Muscle layer of duodenum (tissue), 2 donors: ENCODE data around the gene GRIN2C.

Experiments used
- H3K27ac ChIP-seq: one replicate; pipeline ENCODE4 v1.7.0; 2013; ENCODE audit warnings: mild to moderate bottlenecking, low read length
- H3K27me3 ChIP-seq: one replicate; pipeline ENCODE4 v1.7.0; 2013; ENCODE audit warnings: low read depth, mild to moderate bottlenecking, control low read depth, low read length
- H3K36me3 ChIP-seq, 2 donors: one replicate each; pipeline ENCODE4 v1.7.0; 2013; ENCODE audit warnings: low read length in 2 of 2, control low read depth in 1 of 2, mild to moderate bottlenecking in 1 of 2; ENCODE audit not compliant: insufficient read depth in 2 of 2, control insufficient read depth in 1 of 2
- H3K4me1 ChIP-seq, 2 donors: one replicate each; pipeline ENCODE4 v1.7.0; 2013; ENCODE audit warnings: low read length in 2 of 2, mild to moderate bottlenecking in 2 of 2, control low read depth in 1 of 2, moderate library complexity in 1 of 2; ENCODE audit not compliant: insufficient read depth in 2 of 2, control insufficient read depth in 1 of 2
- H3K4me3 ChIP-seq, 2 donors: one replicate each; pipeline ENCODE4 v1.7.0; 2013; ENCODE audit warnings: low read length in 2 of 2, low read depth in 1 of 2, mild to moderate bottlenecking in 1 of 2
- H3K9me3 ChIP-seq, 2 donors: one replicate each; pipeline ENCODE4 v1.7.0; 2013; ENCODE audit warnings: low read length in 2 of 2, control low read depth in 1 of 2, mild to moderate bottlenecking in 1 of 2; ENCODE audit not compliant: control insufficient read depth in 1 of 2
- donor health status: healthy.

Gene GRIN2C

GRCh38 chr17:74893936-74894671 lies 34.4 kb upstream of the GRIN2C start:
- no peak overlapping the region for H3K27ac ChIP-seq
- H3K4me3 ChIP-seq, result peak overlapping the region in 1 of 2 donors; percentile 58
- H3K4me1 ChIP-seq, result peaks cover 0 to 13% of the 10 kb centered on the region in 2 donors
- H3K9me3 ChIP-seq, result no peaks in the 10 kb centered on the region
- H3K36me3 ChIP-seq, result no peaks in the 10 kb centered on the region
- peaks cover 22% of the 10 kb centered on the region for H3K27me3 ChIP-seq

- Histone ChIP-seq H3K27me3 (peaks cover 22% of the 10 kb centered on the region), H3K4me1 (peaks cover 0 to 13% of the 10 kb centered on the region in 2 donors), H3K27ac (no peak within 1 kb of the TSS), H3K4me3 (peak within 1 kb of the TSS in 1 of 2 donors; percentile 58), H3K36me3 (no peaks in the 10 kb centered on the region), H3K9me3 (no peaks in the 10 kb centered on the region)
Observed at GRCh38 chr17:74892974-74893911, 33.6 kb upstream of the GRIN2C start, which contains the start of gene FADS6. FADS6 (minus strand) TSS chr17:74893633; CDS start chr17:74893595, 38 bp downstream.

- no peaks in the 10 kb centered on the region for H3K36me3 ChIP-seq
Observed at GRCh38 chr17:74892013-74892841, 32.5 kb upstream of the GRIN2C start.

GRCh38 chr17:74890554-74890953 lies 30.9 kb upstream of the GRIN2C start:
- H3K27ac ChIP-seq, result no peak overlapping the region
- peaks cover 23% of the 10 kb centered on the region for H3K27me3 ChIP-seq

More at GRCh38 chr17:74892013-74892841, 32.5 kb upstream of the GRIN2C start:
- Histone ChIP-seq H3K4me1 (peaks cover 0 to 13% of the 10 kb centered on the region in 2 donors), H3K4me3 (no peak overlapping the region), H3K27ac (no peak overlapping the region), H3K9me3 (no peaks in the 10 kb centered on the region), H3K27me3 (peaks cover 22% of the 10 kb centered on the region)

GRCh38 chr17:74888469-74888868 lies 28.8 kb upstream of the GRIN2C start:
- Histone ChIP-seq H3K4me1 (peaks cover 0 to 9% of the 10 kb centered on the region in 2 donors), H3K36me3 (no peaks in the 10 kb centered on the region), H3K4me3 (no peak overlapping the region), H3K27me3 (peaks cover 18% of the 10 kb centered on the region), H3K27ac (no peak overlapping the region), H3K9me3 (no peaks in the 10 kb centered on the region)

More at GRCh38 chr17:74890554-74890953, 30.9 kb upstream of the GRIN2C start:
- no peaks in the 10 kb centered on the region for H3K9me3 ChIP-seq
- H3K4me1 ChIP-seq, result peaks cover 0 to 13% of the 10 kb centered on the region in 2 donors
- no peak overlapping the region for H3K4me3 ChIP-seq
- no peaks in the 10 kb centered on the region for H3K36me3 ChIP-seq

GRCh38 chr17:74883241-74883745 lies 23.6 kb upstream of the GRIN2C start:
- no peaks in the 10 kb centered on the region for H3K4me1 ChIP-seq
- peaks cover 3% of the 10 kb centered on the region for H3K27me3 ChIP-seq
- H3K9me3 ChIP-seq, result no peaks in the 10 kb centered on the region
- H3K27ac ChIP-seq, result no peak overlapping the region
- no peak overlapping the region for H3K4me3 ChIP-seq
- no peaks in the 10 kb centered on the region for H3K36me3 ChIP-seq

- Histone ChIP-seq H3K9me3 (no peaks in the 10 kb centered on the region), H3K27ac (no peak overlapping the region), H3K4me1 (no peaks in the 10 kb centered on the region), H3K36me3 (no peaks in the 10 kb centered on the region), H3K27me3 (peaks cover 3% of the 10 kb centered on the region), H3K4me3 (no peak overlapping the region)
Observed at GRCh38 chr17:74882517-74883240, 23.0 kb upstream of the GRIN2C start.

- H3K4me3 ChIP-seq, result no peak overlapping the region
- H3K9me3 ChIP-seq, result no peaks in the 10 kb centered on the region
- peaks cover 3% of the 10 kb centered on the region for H3K27me3 ChIP-seq
- no peak overlapping the region for H3K27ac ChIP-seq
- no peaks in the 10 kb centered on the region for H3K36me3 ChIP-seq
- no peaks in the 10 kb centered on the region for H3K4me1 ChIP-seq
Observed at GRCh38 chr17:74881073-74881472, 21.4 kb upstream of the GRIN2C start.

- Histone ChIP-seq H3K27ac (no peak overlapping the region), H3K4me1 (no peaks in the 10 kb centered on the region), H3K27me3 (no peaks in the 10 kb centered on the region), H3K4me3 (no peak overlapping the region), H3K9me3 (no peaks in the 10 kb centered on the region), H3K36me3 (no peaks in the 10 kb centered on the region)
Observed at GRCh38 chr17:74879308-74879707, 19.6 kb upstream of the GRIN2C start.

GRCh38 chr17:74878658-74879057 lies 19.0 kb upstream of the GRIN2C start:
- H3K4me1 ChIP-seq, result peaks cover 5 to 6% of the 10 kb centered on the region in 2 donors
- H3K4me3 ChIP-seq, result no peak overlapping the region
- H3K36me3 ChIP-seq, result no peaks in the 10 kb centered on the region
- no peaks in the 10 kb centered on the region for H3K27me3 ChIP-seq
- H3K9me3 ChIP-seq, result no peaks in the 10 kb centered on the region
- H3K27ac ChIP-seq, result no peak overlapping the region
